ENCODE results near the gene HOXB6.

HOXB6 gene

GRCh38 chr17:48612456-48612853 is 7.7 kb upstream of the HOXB6 start:
- TF ChIP-seq CTCF (conservative IDR thresholded peaks at IDR 0.05; ENCODE audit: control insufficient read depth, insufficient read depth, low read depth, low read length) = no peak
- H3K4me3 ChIP-seq (ENCODE audit: control insufficient read depth, low read depth, low read length) = peak overlapping the region; percentile 54
- no peak for DNase-seq (ENCODE audit: low read depth)

- DNase-seq (ENCODE audit: low read depth) = no peak
- TF ChIP-seq CTCF (conservative IDR thresholded peaks at IDR 0.05; ENCODE audit: control insufficient read depth, insufficient read depth, low read depth, low read length) = no peak
- H3K4me3 ChIP-seq (ENCODE audit: control insufficient read depth, low read depth, low read length) = peak overlapping the region; percentile 72
Measured at GRCh38 chr17:48611681-48612455, 7.1 kb upstream of the HOXB6 start.

GRCh38 chr17:48611213-48611612 is 6.4 kb upstream of the HOXB6 start:
- H3K4me3 ChIP-seq (ENCODE audit: control insufficient read depth, low read depth, low read length) = peak overlapping the region; percentile 72

DNA sequence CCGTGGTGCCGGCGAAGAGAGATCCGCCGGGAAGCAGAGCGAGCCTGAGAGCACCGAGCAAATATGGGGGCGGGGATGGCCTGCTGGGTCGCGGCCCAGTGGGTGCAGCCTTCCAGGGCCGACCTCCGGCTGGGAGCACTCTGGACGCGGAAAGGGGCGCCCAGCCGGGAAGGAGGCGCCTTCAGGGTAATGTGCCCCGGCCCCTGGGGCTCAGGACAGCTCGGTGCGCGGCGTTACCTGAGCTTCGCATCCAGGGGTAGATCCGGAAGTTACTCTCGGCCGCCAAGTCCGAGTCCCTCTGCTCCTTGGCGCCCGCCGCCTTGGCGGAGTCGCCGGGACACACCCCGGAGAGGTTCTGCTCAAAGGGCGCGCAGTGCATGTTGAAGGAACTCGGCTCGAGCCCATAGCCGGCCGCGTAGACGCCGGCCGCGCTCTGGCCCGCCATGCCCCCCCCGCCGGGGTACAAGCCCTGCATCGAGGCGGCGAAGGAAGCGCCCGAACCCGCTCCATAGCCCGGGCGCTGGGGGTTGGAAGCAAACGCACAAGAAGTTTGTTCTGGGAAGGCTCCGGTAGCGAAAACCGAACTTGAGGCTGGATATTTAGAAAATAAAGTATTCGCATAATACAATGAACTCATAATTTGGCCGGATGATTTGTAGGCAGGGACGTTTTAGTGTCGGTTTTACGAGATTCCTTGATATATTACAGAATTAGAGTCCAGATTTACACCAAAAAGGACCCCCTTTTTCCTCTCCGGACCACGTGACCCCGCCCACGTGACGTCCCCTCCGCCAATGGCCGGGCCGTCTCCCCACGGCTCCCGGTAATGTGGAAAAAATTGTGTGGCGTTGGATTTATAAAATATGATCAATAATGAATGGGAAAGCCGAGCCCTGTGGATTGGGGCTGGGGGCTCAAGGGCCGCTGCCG is 5.8 kb upstream of the HOXB6 start, which contains the start of gene HOXB7:
Gene HOXB7 (minus strand): TSS at position 736 of the 930 bp plus-strand sequence. CDS start 99 bp downstream, at position 637.
- peak within 1 kb of the TSS; percentile 72 for H3K4me3 ChIP-seq (ENCODE audit: control insufficient read depth, low read depth, low read length)
- no peak for TF ChIP-seq CTCF (conservative IDR thresholded peaks at IDR 0.05; ENCODE audit: control insufficient read depth, insufficient read depth, low read depth, low read length)
- DNase-seq (ENCODE audit: low read depth) = peak; percentile 58

More at GRCh38 chr17:48611213-48611612, 6.4 kb upstream of the HOXB6 start:
- DNase-seq (ENCODE audit: low read depth) = no peak
- TF ChIP-seq CTCF (conservative IDR thresholded peaks at IDR 0.05; ENCODE audit: control insufficient read depth, insufficient read depth, low read depth, low read length) = no peak

DNA sequence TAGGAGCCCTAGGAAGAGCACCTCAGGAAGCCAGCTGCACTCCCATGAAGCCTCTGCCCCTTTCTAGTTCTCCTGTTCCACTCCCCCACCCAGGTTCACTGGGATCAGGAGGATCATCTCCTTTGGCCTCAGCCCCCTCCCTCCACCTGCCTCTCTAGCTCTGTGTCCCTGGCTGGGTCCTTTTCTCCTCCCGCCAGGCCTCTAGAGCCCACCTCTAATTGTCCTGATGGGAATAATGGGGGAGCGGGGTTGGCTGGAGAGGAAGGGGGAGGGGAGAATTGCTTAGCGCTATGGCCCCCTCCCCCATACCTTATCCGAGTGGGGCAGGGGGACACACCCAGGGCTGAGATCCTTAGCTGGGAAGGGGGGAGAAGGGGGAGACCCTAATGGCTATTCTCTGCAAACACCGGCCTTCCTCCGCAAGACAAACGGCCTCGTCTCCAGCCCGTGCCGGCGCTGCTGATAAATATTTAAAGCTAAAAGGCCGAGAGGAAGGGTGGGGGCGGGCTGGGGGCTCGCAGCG is 5.0 kb upstream of the HOXB6 start:
- H3K4me3 ChIP-seq (ENCODE audit: control insufficient read depth, low read depth, low read length) = peak overlapping the region; percentile 72
- no peak for TF ChIP-seq CTCF (conservative IDR thresholded peaks at IDR 0.05; ENCODE audit: control insufficient read depth, insufficient read depth, low read depth, low read length)
- no peak for DNase-seq (ENCODE audit: low read depth)

DNA sequence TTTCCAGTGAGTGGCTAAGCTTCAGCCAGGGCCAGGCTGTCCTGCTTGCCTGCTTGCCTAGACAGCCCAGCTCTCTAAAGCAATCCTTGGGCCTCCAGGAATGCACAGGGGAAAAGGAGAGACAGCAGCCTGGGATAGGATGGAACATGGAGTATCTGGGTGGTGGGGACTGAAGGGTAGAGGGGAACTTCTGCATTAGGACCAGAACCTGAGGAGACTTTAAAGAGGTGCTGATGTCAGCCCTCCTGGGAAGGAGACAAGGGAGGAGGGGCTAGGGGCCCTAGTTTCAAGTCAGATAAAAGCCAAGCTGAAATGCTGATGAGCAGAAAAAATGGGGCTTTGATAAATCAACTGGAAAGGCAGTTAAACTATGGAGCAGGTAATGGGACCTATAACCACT is 4.2 kb upstream of the HOXB6 start:
- no peak for DNase-seq (ENCODE audit: low read depth)
- no peak for TF ChIP-seq CTCF (conservative IDR thresholded peaks at IDR 0.05; ENCODE audit: control insufficient read depth, insufficient read depth, low read depth, low read length)
- no peak overlapping the region for H3K4me3 ChIP-seq (ENCODE audit: control insufficient read depth, low read depth, low read length)
